Neuronal stem cell (in vitro differentiated cells): Measurements from ENCODE around the gene CNMD.

Source experiments
- DNase-seq: peaks from one replicate; pipeline ENCODE4 v3.0.0-alpha.2; 2013; ENCODE audit warnings: low spot score
- H2AFZ ChIP-seq: one replicate; pipeline ENCODE4 v1.6.1; 2013; ENCODE audit warnings: mild to moderate bottlenecking, low read length, inconsistent platforms
- H2AK5ac ChIP-seq: 2 replicates; pipeline ENCODE4 v1.6.1; 2013; ENCODE audit warnings: low read depth, mild to moderate bottlenecking, inconsistent platforms, low read length, moderate library complexity, mixed read lengths
- H2BK120ac ChIP-seq: 2 replicates; pipeline ENCODE4 v1.6.1; 2013; ENCODE audit warnings: low read depth, mild to moderate bottlenecking, inconsistent platforms, low read length, moderate library complexity, mixed read lengths
- H2BK12ac ChIP-seq: one replicate; pipeline ENCODE4 v1.6.1; 2013; ENCODE audit warnings: low read length, inconsistent platforms
- H2BK15ac ChIP-seq: 2 replicates; pipeline ENCODE4 v1.6.1; 2013; ENCODE audit warnings: mild to moderate bottlenecking, low read length, inconsistent platforms, mixed read lengths
- H2BK5ac ChIP-seq: one replicate; pipeline ENCODE4 v1.6.1; 2013; ENCODE audit warnings: inconsistent platforms, mild to moderate bottlenecking, low read length, moderate library complexity
- H3K14ac ChIP-seq: one replicate; pipeline ENCODE4 v1.6.1; 2013; ENCODE audit warnings: low read length, inconsistent platforms
- H3K18ac ChIP-seq: 2 replicates; pipeline ENCODE4 v1.6.1; 2013; ENCODE audit warnings: low read length, inconsistent platforms
- H3K23ac ChIP-seq: 2 replicates; pipeline ENCODE4 v1.6.1; 2013; ENCODE audit warnings: low read depth, mild to moderate bottlenecking, mixed read lengths, low read length, inconsistent platforms; ENCODE audit not compliant: poor library complexity
- H3K27ac ChIP-seq: replicated peaks from 3 replicates; pipeline ENCODE4 v1.5.1; 2013; ENCODE audit warnings: low read length, inconsistent platforms
- H3K27me3 ChIP-seq, 3 experiments: 2 replicates each; pipeline ENCODE4 v1.6.1; 2013; ENCODE audit warnings: low read length in 3 of 3, mild to moderate bottlenecking in 2 of 3, inconsistent platforms in 1 of 3, low read depth in 1 of 3, mixed read lengths in 1 of 3, moderate library complexity in 1 of 3; ENCODE audit not compliant: control insufficient read depth in 3 of 3, insufficient read depth in 3 of 3
- H3K36me3 ChIP-seq, 2 donors: replicated peaks in 1 of 2; 2 replicates each; pipeline ENCODE4 v1.6.1; 2013; ENCODE audit warnings: low read length in 2 of 2; ENCODE audit not compliant: control insufficient read depth in 2 of 2, insufficient read depth in 2 of 2
- H3K4ac ChIP-seq: 2 replicates; pipeline ENCODE4 v1.6.1; 2013; ENCODE audit warnings: inconsistent platforms, mild to moderate bottlenecking, low read length, moderate library complexity
- H3K4me1 ChIP-seq, 2 donors: 1 replicate in 1 of 2; 2 replicates in 1 of 2; pipeline ENCODE4 v1.6.1; 2013; ENCODE audit warnings: low read length in 2 of 2, low read depth in 1 of 2; ENCODE audit not compliant: control insufficient read depth in 2 of 2, insufficient read depth in 1 of 2
- H3K4me2 ChIP-seq: one replicate; pipeline ENCODE4 v1.6.1; 2013; ENCODE audit warnings: mild to moderate bottlenecking, low read length, inconsistent platforms; ENCODE audit not compliant: insufficient read depth, poor library complexity, severe bottlenecking
- H3K4me3 ChIP-seq, 2 donors: 2 replicates each; pipeline ENCODE4 v1.5.1; 2013; ENCODE audit warnings: low read length in 2 of 2, mild to moderate bottlenecking in 2 of 2, inconsistent platforms in 1 of 2, moderate library complexity in 1 of 2
- H3K79me1 ChIP-seq: one replicate; pipeline ENCODE4 v1.6.1; 2013; ENCODE audit warnings: low read depth, mild to moderate bottlenecking, inconsistent platforms, low read length, moderate library complexity
- H3K9ac ChIP-seq: one replicate; pipeline ENCODE4 v1.6.1; 2013; ENCODE audit warnings: mild to moderate bottlenecking, low read depth, low read length, inconsistent platforms; ENCODE audit not compliant: poor library complexity
- H3K9me3 ChIP-seq, 2 donors: replicated peaks in 1 of 2; 2 replicates each; pipeline versions ENCODE3 to v1.6.1; 2013; ENCODE audit warnings: low read length in 2 of 2, mild to moderate bottlenecking in 2 of 2, inconsistent platforms in 1 of 2, low read depth in 1 of 2, mixed read lengths in 1 of 2, moderate library complexity in 1 of 2; ENCODE audit not compliant: control insufficient read depth in 2 of 2, insufficient read depth in 1 of 2
- H4K8ac ChIP-seq: one replicate; pipeline ENCODE4 v1.6.1; 2013; ENCODE audit warnings: low read depth, mild to moderate bottlenecking, inconsistent platforms, low read length, moderate library complexity
- H4K91ac ChIP-seq: one replicate; pipeline ENCODE4 v1.6.1; 2013; ENCODE audit warnings: low read length, low read depth, mild to moderate bottlenecking, inconsistent platforms; ENCODE audit not compliant: poor library complexity
- WGBS, 2 donors: extraction: QIAGEN DNeasy Blood & Tissue Kit; methylation state at CpG; one replicate each; pipeline ENCODE4 v1.1.7; 2013; ENCODE audit warnings: missing lambda C conversion rate in 2 of 2, mixed read lengths in 1 of 2; ENCODE audit not compliant: insufficient read length in 2 of 2, insufficient replicate concordance in 1 of 2; ENCODE audit errors: extremely low coverage in 2 of 2; 5-methylcytosine and 5-hydroxymethylcytosine counted together

Gene CNMD

DNA sequence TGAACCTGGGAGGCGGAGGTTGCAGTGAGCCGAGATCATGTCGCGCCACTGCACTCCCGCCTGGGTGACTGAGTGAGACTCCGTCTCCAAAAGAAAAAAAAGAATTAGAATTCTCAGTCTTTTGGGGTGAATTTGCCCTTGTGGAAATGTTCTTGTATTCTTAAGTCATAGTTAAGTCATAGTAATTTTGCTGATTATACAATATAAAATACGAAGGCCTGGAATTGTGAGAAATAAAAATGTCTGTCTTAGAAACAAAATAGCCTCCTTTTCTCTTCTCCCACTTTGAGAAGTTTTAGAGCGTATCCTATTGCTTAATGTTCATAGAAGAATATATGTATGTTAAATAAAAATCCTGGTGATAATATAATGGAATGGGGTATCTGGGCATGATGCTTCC is 68.9 kb downstream of the CNMD start:
- Histone ChIP-seq H3K14ac (no peak overlapping the region), H3K9me3 (no peaks in the 10 kb centered on the region)
- no CpG with 5 or more reads among the region's 8 CpGs for WGBS, 2 donors

DNA sequence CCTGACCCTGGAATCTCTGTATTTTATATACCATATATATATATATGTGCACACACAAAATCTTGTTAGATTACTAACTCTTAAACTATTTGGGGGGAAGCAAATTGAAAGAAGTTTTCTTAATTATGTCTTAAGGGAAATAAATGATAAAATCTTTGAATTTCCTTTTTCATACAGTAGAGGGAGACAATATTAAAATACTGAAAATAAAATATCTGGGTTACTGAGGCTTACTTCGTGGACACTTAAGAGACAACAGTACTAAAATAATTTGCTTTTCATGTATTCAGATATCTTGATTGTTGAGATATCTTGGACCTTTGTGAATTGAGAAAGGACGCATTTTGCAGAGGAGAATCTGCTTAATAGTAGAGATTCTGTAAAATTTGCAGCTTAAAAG is 69.9 kb downstream of the CNMD start:
- Histone ChIP-seq H2AFZ (no peak overlapping the region), H3K14ac (no peak overlapping the region), H2BK12ac (no peak overlapping the region), H3K27ac (no peak overlapping the region), H3K4me3 (no peak overlapping the region), H3K18ac (no peak overlapping the region), H3K9ac (no peak overlapping the region), H3K4me2 (no peak overlapping the region), H3K4me1 (no peaks in the 10 kb centered on the region), H2BK120ac (no peak overlapping the region), H2BK5ac (no peak overlapping the region), H4K8ac (no peak overlapping the region), H3K36me3 (peaks cover 4 to 96% of the 10 kb centered on the region in 2 donors), H2AK5ac (no peak overlapping the region), H3K4ac (no peak overlapping the region), H4K91ac (no peak overlapping the region), H3K27me3 (no peaks in the 10 kb centered on the region), H3K23ac (no peak overlapping the region), H3K79me1 (peaks cover 2% of the 10 kb centered on the region), H3K9me3 (no peaks in the 10 kb centered on the region), H2BK15ac (no peak overlapping the region)
- WGBS, 2 donors, result no CpG with 5 or more reads among the region's 2 CpGs
- no peak for DNase-seq

More for the DNA sequence above, 68.9 kb downstream of the CNMD start:
- H3K4ac ChIP-seq, result no peak overlapping the region
- H2AK5ac ChIP-seq, result no peak overlapping the region
- no peak overlapping the region for H2BK15ac ChIP-seq
- no peak overlapping the region for H4K91ac ChIP-seq
- H2BK120ac ChIP-seq, result no peak overlapping the region
- no peak overlapping the region for H3K4me2 ChIP-seq
- no peaks in the 10 kb centered on the region for H3K4me1 ChIP-seq
- no peaks in the 10 kb centered on the region for H3K27me3 ChIP-seq
- H2BK5ac ChIP-seq, result no peak overlapping the region
- no peak overlapping the region for H4K8ac ChIP-seq
- no peak overlapping the region for H3K27ac ChIP-seq
- no peak for DNase-seq
- no peak overlapping the region for H2BK12ac ChIP-seq
- H3K9ac ChIP-seq, result no peak overlapping the region
- H3K18ac ChIP-seq, result no peak overlapping the region
- H3K36me3 ChIP-seq, result peaks cover 4 to 96% of the 10 kb centered on the region in 2 donors
- no peak overlapping the region for H3K4me3 ChIP-seq
- peaks cover 2% of the 10 kb centered on the region for H3K79me1 ChIP-seq
- no peak overlapping the region for H3K23ac ChIP-seq
- H2AFZ ChIP-seq, result no peak overlapping the region

DNA sequence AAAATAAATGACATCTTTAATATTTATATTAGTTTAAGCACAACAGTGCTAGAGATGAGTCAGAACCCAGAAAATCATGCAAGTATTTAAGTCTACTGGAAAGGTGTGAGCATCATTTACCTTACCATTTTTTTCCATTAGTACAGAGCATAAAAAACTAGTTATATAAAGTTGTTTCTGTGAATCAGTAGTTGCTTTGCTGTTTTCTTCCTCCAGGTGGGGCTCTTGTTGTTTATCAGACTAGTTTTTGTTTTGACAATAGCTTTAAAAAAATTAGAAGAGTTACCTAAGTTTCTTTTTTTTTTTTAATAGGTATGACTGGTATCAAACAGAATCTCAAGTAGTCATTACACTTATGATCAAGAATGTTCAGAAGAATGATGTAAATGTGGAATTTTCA is 74.3 kb downstream of the CNMD start:
- H3K4me2 ChIP-seq, result no peak overlapping the region
- H3K27me3 ChIP-seq, result no peaks in the 10 kb centered on the region
- H3K9me3 ChIP-seq, result no peaks in the 10 kb centered on the region
- H3K79me1 ChIP-seq, result no peaks in the 10 kb centered on the region
- H4K8ac ChIP-seq, result no peak overlapping the region
- H3K4me1 ChIP-seq, result no peaks in the 10 kb centered on the region
- no peak for DNase-seq
- no peak overlapping the region for H2BK120ac ChIP-seq
- no peak overlapping the region for H2BK15ac ChIP-seq
- H4K91ac ChIP-seq, result no peak overlapping the region
- H3K27ac ChIP-seq, result no peak overlapping the region
- no peak overlapping the region for H3K9ac ChIP-seq
- no peak overlapping the region for H3K4me3 ChIP-seq
- no peak overlapping the region for H2BK12ac ChIP-seq
- H3K14ac ChIP-seq, result no peak overlapping the region
- H3K36me3 ChIP-seq, result peaks cover 10 to 100% of the 10 kb centered on the region in 2 donors
- no peak overlapping the region for H3K18ac ChIP-seq
- no peak overlapping the region for H2AFZ ChIP-seq
- no peak overlapping the region for H2BK5ac ChIP-seq
- H3K23ac ChIP-seq, result no peak overlapping the region
- H3K4ac ChIP-seq, result no peak overlapping the region
- H2AK5ac ChIP-seq, result no peak overlapping the region

DNA sequence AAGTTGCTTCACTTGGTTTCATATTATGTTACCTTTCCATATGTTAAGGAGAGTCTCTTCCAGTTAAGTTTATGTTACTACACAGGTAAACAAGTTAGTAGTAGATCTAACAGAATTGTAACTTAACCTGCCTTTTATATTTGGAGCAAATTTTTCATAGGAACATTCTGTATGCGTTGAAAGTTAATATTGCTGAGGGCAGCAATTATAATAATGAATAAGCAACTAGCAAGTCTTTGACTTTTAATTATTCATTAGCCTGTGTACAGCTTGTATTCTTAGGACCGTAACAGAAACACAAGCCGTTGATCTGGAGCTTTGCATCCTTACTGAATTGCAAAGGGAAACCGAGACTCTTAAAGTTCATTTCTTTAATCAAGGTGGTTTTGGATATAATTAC is 75.3 kb downstream of the CNMD start:
- Histone ChIP-seq H3K14ac (no peak overlapping the region), H2BK15ac (no peak overlapping the region), H3K23ac (no peak overlapping the region), H3K36me3 (peaks cover 10 to 97% of the 10 kb centered on the region in 2 donors), H3K4me3 (no peak overlapping the region), H3K79me1 (no peaks in the 10 kb centered on the region), H2BK12ac (no peak overlapping the region), H3K4ac (no peak overlapping the region), H2BK120ac (no peak overlapping the region), H3K27ac (no peak overlapping the region), H3K9me3 (no peaks in the 10 kb centered on the region), H3K18ac (no peak overlapping the region), H2BK5ac (no peak overlapping the region), H3K9ac (no peak overlapping the region), H3K27me3 (no peaks in the 10 kb centered on the region), H4K8ac (no peak overlapping the region), H4K91ac (no peak overlapping the region), H3K4me2 (no peak overlapping the region), H3K4me1 (no peaks in the 10 kb centered on the region), H2AFZ (no peak overlapping the region), H2AK5ac (no peak overlapping the region)
- WGBS, 2 donors, result no CpG with 5 or more reads among the region's 4 CpGs
- no peak for DNase-seq
